ENCODE data around the gene ODF2.

The ODF2 gene

DNA sequence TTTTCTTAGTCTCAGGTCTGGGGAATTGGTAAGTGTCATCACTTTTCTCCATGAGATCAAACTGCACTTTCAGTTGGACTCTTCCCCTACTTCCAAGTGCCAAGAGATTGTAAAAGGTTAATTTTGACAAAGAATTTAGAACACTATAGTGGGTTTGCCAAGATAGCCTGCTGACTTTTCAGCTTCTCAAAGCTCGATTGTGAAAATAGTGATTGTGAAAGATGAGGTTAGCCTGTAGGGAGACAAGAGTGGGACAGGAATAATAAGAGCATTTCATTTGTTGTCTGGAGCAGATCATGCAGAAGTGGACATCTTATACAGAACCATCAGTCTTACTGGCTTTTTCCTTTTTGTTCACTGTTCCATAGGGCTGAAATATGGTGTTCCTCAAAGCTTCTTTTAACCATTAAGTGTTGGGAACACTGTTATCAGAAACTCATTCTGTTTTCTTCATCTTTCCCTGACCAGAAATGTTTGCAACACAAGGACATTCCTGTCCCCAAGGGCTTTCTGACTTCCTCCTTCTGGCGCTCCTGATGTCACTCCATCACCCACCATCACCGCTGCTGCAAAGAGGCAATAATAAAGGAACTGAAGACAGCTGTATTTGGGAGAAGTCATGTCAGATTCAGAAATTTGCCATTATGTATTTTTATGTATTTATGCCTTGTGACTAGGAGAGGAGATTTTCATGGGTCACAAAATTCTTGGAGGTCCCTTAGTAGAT, 85.0 kb downstream of the ODF2 start:
- no peak for DNase-seq

DNA sequence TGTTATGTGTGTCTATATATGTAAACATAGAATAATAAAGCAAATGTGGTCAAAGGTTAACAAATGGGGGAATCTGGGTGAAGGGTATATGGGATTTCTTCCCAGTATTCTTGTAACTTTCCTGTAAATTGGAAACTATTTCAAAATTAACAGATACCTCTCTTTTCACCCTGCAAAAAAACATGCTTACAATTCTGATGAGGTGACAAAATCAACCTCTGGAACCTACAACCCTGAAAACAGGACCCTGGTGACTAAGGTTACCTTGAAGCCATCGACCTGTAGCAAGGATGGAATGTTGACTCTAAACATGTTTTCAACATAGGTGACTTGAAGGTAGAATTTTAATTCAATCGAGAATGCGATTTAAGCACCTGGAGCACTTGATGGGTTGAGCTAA, 90.7 kb downstream of the ODF2 start:
- DNase-seq, result no peak

DNA sequence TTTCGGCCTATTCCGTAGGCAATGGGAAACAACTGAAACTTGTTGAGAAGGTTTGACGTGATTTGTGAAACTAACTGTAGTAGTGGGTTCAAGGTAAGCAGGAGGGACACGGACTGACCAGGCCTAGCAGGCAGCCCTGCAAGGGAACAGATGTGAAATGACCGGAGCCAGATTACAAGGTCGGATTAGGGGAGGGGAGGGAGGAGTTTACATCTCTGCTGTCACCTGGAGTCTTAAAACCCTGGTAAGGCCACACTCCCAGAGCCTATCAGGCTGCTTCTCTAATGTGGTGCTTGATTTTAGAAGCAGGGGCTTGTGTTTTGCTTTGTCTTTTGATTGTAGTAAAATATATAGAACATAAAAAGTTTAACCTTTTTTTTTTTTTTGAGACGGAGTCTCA, 93.1 kb downstream of the ODF2 start:
- DNase-seq, result no peak

GRCh38 chr9:128550226-128550625, 94.4 kb downstream of the ODF2 start:
- no peak for DNase-seq
